Right lung (tissue), 5 donors: ENCODE results near the gene VPS4A. TPM values are rescaled to one million over a fixed set of nuclear protein-coding genes. Genes with fewer than 3 reads are reported as not detected.
"Not testable (repeated sequence)": the region's sequence is repeated elsewhere in the genome, so short reads cannot be mapped to it uniquely, and the experiment has no call there.

ENCODE experiments used
- DNase-seq, 2 donors: peaks; one replicate each; pipeline ENCODE4 v3.0.0-alpha.2; 2013
- polyA plus RNA-seq, 5 donors: library from polyadenylated mRNA; unstranded; fragments of 120-200 nt; gene quantifications; one replicate each; pipeline versions ENCODE4 v1.2.1 to v1.2.3, GENCODE V29; 2013; ENCODE audit warnings: inconsistent platforms in 1 of 5, low replicate concordance in 1 of 5; ENCODE audit not compliant: insufficient read length in 5 of 5, insufficient read depth in 1 of 5

VPS4A gene
- polyA plus RNA-seq, 5 donors: 37.1 to 51.6 (median 44.3) TPM

DNA sequence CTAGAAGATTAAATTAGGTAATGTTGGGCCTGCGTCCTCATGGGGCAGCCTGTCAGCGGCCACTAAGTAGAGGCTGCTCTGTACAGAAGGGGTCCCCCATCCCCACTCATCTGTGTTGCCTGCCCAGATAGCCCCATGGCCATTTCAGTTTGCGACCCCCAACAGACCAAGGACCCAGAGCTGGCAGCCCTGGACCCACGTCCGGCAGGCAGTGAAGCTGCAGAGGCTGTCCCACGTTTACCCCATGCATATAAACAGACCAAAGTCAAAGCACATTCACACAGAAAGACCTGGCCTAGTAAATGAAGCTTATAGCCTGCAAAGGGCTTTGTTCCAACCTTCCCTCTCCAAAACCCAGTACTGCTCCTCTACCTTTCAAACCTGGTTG is 14.6 kb downstream of the VPS4A start:
- DNase-seq: no peak

DNA sequence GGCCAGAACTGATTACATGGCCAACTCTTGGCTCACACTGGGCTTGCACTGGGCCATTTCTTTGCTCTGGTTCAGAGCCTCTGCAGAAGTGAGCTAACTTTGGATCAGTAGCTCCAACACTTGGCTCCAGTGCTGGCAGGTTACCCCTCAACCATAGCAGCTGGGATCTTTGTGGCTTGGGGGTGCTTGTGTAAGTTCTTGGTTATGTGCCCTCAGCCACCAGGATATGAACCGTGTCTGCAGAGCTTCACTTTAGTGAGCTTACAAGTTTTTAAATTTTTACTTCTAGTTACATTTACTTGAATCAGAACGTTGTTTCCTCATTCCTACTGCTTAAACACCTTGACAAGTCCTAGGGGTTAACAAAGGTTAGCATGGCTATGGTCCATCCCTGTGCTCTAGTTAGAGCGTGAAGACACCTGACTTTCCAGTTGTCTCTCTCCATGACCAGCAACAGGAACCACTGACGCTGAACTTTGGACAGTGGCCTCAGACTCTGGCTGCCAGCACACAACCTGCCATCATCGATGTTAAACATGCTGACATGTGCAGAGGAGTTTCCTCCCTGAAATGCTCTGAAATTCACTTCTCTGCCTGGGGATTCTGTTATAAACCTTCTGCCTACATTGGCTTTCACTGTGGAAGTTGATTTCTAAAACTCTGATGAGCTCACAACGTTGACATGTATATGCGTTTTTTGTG is 15.2 kb downstream of the VPS4A start:
- no peak for DNase-seq

DNA sequence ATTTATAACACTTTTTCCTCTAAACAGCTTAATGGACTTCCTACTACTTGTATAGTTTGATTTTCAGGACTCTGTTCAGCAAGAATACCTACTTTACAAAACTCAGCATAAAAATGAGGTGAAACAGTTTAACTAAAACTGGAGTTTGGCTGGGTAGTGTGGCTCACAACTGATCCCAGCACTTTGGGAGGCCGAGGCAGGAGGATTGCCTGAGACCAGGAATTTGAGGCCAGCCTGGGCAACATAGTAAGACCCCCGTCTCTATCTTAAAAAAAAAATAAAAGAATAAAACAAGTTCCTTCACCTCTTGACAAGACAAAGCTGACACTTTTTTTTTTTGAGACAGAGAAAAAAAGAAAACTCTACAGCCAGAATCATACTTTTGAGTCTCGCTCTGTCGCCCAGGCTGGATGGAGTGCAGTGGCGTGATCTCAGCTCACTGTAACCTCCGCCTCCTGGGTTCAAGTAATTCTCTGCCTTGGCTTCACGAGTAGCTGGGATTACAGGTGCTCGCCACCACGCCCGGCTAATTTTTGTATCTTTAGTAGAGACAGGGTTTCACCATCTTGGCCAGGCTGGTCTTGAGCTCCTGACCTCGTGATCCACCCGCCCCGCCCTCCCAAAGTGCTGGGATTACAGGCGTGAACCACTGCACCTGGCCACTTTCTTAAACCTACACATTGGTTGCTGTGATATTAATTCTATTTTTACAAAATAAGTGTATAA is 16.6 kb downstream of the VPS4A start:
- DNase-seq: no peak

DNA sequence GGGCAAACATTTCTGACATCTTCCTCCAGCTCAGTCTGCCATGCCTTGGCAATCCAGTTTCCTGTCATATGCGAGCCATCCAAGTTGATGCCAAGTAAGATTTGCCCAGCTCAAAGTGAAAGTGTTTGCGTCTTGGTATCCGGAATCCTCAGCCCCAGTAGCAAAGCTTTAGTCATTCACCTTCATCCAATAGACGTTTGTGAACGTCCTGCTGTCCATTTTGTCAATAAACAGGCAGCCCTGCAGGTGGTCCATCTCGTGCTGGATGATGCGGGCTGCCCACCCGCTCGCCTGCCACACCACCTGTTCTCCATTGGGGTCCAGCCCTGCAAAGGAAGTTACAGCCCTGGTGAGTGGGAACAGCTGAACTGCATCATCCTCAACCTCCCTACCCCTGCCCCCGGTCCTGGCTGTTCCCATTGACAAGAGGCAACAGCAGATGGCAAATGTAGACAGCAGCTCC is 17.7 kb downstream of the VPS4A start:
- DNase-seq: no peak

DNA sequence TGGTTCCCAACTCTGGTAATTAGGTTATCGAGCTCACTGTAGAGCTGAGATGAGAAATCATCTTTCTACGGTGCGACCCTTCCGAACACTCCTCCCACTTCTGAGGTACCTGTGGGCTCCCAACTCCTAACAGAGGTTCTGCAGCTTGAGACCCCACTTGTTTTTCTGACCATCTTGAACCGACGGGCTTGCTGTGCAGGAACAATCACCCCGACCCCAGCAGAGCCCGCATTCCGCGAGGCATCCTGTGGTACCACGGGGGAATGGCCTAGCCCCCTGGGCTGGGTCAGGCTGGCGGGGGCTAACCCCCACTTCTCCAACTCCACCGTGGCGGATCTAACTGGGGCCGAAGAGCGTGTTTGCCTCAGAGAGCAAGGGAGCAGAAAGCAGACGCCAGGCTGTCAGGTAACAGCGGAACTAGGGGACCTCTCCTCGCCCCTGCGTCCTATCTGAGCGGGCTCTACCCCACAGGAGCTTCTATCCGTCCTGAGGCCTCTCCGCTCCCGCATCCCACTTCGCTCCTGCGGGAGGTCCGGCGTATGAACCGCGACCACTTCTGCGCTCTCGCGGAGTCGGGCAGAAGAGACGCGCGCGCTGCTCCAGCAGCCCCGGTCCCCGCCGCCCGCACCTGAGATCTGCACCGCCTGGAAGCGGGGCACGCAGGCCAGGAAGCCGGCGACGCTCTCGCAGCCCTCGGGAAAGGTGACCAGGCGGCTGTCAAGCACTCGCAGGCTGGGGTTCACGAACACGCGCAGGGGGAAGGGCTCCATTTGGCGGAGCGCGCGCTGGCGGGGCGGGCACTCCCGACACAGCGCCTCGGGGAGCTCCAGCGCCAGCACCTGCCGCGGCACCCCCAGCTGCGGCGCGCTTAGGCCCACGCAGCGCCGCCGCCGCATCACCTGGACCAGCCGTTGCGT is 18.5 kb downstream of the VPS4A start:
- DNase-seq: no peak

DNA sequence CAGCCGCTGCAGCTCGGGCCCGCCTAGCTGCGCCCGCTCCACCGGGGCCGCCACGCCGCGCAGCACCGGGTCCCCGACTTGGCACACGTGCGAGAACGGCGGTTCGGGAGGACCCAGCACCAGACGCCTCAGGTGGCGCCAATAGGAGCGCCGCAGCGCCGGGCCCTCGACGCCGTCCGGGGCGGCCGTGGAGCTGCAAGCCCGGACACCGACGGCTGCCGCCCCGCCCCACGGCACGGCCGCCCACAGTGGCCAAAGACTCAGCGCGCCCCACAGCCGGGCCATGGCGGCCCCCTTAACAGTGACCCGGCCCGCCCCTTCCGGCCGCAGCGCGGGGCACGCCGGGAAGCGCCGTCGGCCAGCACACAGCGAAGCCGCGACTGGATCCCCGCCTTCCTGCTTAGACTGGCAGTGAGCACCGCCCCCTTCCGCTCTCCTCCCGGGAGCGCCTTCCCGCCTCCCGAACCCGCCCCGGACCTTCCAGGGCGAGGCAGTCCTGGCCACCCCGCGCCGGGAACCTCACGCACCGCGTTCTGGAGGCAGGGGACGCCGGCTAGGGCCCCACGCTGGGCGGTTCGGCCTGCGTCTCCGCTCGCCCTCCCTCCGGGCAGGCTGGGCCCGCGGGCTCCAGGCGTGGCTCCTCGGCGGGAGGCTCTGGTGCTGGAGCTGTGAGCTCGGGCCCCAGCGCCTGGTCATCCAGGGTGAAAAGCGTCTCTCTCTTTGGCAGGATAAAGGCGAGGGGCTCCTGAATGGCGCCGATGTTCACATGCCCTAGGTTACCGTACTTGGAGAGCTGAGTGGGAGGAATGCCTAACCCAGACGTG is 19.3 kb downstream of the VPS4A start, which contains the start of gene PDF:
TSS of gene PDF (minus strand) at position 303 of the 824 bp plus-strand sequence. CDS start at position 285, 18 bp downstream.
- peak; percentile 88 to 90 for DNase-seq

DNA sequence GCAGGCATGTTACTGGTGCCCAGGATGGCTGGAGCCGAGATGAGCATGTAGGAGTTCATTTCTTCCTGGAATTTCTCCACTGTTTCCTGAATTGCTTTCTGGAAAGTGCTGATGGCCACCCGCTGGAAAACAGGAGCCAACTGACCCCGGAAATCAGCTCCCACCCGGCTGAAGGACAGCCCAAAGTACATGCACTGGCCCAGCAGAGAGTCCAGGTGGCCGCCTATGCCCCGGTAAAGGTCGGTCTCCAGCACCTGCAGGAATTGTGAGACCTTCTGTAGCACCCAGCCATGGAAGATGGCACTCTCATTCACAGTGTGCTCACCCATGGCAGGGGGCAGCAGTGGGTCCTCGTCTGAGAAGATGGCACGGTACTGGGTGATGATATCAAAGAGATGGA is 23.5 kb downstream of the VPS4A start:
- no peak for DNase-seq

DNA sequence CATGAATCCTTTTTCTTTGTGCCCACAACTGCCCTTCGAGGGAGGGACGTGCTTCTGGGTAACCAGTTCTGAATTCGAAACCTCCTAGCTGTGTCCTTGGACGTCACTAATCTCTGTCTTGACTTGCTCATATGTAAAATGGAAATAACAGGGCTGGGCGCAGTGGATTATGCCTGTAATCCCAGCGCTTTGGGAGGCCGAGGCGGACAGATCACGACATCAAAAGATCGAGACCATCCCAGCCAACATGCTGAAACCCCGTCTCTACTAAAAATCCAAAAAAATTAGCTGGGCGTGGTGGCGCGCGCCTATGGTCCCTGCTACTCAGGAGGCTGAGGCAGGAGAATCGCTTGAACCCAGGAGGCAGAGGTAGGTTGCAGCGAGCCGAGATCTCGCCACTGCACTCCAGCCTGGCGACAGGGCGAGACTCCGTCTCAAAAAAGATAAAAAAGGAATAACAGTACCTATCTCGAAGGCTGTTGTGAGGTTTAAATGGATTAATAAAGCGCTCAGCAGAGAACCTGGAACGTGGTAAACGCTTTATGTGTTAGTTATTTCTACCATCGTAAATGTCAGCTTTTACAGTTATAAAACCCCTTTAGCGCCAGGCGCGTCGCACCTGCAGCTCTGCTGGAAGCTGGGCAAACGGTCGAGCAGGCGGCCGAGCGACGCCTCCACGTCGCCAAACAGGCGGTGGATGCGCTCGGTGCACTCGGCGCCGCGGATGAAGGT is 27.6 kb downstream of the VPS4A start:
- DNase-seq: no peak

DNA sequence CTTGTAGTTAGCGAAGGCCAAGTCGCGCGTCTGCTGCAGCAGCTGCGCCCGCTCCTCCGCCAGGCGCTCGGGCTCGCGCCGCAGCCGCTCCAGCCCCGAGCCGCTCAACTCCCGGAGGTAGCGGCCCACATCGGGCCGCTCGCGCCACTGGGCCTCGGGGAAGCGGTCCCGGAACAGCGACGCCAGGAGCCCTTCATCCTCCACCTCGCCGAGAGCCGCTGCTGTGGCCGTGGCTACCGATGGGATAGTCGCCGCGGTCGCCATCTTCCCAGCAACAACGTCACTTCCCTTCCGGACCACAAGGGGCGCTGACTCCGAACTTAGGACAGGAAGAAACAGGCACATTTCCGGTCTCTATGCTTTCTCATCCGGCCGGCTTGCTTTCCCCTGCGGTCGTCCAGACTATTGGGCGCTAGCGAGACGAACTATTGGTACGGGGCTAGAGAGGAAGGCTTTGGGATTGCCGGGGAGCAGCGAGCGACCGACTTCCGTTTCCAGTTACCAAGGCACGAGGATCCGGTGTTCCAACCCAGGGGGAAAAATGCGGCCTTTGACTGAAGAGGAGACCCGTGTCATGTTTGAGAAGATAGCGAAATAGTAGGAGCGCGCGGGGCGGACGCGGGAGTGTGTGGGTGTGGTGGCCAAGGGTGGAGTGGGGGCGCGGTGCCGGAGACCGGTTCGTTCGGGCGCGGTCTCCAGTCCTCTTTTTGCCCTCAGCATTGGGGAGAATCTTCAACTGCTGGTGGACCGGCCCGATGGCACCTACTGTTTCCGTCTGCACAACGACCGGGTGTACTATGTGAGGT is 28.3 kb downstream of the VPS4A start, which contains the start of the genes COG8 and NIP7:
TSS of gene COG8 (minus strand) at position 276 of the 806 bp plus-strand sequence. CDS start at position 264, 12 bp downstream.
TSS of gene NIP7 (plus strand) at position 484 of the 806 bp plus-strand sequence. CDS start at position 542, 58 bp downstream.
- DNase-seq: peak; percentile 93 to 95

DNA sequence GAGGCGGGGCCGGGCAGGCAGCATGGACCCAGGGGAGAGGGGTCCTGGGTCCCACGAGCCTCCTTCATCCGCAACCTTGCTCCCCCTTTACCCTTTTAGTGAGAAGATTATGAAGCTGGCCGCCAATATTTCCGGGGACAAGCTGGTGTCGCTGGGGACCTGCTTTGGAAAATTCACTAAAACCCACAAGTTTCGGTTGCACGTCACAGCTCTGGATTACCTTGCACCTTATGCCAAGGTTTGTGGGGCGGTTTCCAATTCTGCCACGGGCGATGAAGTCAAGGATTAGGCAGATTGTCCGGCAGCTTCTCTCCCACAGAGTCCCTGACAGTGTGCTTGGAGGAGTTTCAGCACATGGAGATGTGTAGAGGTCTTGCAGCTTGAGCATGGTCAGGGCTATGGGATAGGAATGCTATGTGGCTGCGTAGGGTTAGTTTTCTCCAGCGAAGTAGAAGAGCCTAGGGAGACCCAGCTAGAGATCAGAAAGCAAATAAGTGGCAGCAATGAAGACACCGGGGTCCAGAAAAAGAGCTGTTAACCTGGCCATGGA is 29.0 kb downstream of the VPS4A start:
- DNase-seq: no peak

DNA sequence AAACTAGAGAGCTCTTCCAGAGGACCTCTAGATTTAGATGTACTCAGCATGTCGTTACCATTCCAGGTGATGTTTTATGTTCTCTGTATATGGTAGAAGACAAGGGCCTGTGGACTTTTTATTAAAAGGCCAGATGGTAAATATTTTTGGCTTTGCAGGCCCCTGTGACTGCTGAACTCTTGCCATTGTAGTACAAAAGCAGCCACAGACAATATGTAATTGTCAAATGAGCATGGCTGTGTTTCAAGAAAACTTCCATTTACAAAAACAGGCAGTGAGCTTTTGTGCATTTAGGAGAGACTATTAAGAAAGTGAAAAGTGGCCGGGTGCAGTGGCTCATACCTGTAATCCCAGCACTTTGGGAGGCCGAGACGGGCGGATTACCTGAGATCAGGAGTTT is 33.0 kb downstream of the VPS4A start:
- no peak for DNase-seq

DNA sequence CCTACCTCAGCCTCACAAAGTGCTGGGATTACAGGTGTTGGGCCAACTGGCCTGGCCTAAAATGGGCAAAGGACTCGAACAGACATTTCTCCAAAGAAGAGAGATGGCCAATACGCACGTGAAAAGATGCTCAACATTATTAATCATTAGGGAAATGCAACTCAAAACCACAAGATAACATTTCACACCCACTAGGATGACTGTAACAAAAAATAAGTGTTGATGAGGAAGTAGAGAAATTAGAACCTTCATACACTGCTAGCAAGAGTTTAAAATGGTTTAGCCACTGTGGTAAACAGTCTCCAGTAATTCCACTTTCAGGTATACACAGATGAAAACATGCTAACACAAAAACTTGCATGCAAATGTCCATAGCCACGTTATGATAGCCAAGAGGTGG is 34.8 kb downstream of the VPS4A start:
- no peak for DNase-seq

DNA sequence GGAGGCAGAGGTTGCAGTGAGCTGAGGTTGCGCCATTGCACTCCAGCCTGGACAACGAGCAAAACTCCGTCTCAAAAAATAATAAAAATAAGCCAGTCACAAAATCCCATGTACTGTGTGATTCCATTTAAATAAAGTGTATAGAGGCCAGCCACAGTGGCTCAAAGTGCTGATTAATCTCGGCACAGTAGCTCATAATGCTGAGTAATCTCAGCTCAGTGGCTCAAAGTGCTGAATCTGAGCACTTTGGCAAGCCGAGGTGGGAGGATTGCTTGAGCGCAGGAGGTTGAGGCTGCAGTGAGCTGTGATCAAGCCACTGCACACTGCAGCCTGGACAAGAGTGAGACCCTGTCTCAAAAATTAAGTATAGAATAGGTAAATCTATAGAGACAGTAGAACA is 35.5 kb downstream of the VPS4A start:
- DNase-seq: no peak

DNA sequence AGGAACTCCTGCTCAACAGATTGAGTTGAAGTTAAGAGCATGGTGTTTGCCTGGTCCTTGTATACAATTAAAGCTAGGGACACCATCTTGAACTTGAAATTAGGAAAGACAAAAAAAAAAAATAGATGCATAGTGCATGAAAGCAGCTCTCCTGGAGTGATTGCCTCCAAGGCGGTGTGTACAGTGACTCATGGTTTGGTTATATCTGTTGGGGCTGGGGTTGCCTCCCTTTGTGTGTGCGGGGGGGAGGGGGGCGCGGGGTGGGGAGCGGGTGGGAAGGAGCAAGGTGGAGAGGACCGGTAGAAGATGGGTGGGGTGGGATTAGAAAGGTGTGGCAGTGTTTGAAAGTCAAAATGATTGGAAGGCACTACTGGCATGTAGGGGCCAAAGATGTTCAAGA is 37.1 kb downstream of the VPS4A start:
- no peak for DNase-seq

DNA sequence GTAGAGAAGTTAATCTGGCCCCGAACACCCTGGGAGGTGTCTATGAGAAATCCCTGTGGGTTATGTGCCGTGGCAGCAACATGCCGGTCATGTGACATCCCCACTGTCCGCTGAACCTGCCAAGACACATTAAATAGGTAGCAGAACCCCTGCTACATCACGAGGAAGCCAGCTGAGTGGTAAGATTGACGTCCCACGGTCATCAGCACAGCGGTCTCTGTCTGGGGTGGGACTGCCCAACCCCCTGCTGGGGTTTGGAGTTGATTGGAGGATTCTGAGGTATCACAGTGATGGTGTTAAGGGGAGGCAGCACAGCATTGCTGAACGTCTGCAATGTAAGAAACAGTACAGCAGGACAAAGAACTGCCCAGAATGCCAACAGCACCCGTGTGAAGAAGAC is 38.4 kb downstream of the VPS4A start:
- DNase-seq: no peak

DNA sequence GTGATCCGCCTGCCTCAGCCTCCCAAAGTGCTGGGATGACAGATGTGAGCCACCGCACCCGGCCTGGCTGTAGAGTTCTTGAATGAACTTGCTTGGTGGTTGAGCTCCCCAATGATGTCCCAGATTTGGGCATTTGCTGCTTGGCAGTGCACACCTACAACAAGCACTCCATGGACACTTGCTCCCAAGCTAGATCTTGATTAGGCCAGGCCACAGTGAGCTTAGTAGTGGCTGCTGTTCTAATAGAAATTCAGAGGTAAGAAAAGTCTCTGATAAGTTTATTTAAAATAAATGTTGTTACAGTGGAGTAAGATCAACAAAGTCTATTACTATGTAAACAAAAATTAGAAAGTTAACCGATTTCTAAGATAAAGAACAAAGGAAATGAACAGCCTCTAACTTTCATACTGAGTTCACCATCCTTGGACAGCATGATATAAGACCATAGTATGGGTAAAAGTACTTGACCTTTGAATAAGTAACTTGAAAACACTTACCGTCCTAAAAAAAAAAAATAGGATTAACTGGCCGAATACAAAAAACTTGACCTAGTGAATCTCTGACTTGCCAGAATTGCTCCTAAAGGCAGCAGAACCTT is 39.5 kb downstream of the VPS4A start:
- no peak for DNase-seq

DNA sequence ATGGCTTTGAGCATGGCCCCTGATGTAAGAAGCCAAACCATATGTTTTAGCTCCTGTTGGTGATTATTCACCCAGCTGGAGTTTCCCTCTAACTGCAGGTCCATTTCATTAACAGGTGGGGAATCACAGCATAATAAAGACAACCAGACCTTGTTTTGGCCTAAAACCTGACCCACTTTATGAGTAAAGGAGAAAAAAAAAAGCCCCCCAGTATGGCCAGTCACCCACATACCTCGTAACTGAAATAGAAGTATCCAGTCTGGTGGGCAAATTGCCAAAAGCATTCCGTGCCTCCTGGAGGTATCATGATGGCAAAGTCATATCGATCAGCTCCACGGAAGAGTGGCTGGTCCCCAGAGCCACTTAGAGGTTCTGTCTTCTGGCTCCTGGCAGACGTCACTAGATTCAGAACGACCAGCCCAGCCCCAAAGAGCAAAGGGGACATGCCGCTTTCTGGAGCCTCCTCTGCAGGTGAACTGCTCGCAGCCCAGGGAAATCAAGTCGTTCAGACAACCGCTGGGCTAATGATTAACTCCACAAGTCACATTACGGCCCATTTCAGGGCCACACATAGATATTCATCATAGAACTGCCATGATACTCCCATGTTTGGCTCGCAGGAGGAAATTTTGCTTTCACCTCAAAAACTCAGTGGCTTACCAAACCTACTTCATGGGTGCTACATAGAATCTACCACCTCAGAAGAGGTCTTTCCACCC is 40.3 kb downstream of the VPS4A start, which contains the start of gene TMED6:
TSS of gene TMED6 (minus strand) at position 478 of the 719 bp plus-strand sequence. CDS start at position 445, 33 bp downstream.
- DNase-seq: no peak

DNA sequence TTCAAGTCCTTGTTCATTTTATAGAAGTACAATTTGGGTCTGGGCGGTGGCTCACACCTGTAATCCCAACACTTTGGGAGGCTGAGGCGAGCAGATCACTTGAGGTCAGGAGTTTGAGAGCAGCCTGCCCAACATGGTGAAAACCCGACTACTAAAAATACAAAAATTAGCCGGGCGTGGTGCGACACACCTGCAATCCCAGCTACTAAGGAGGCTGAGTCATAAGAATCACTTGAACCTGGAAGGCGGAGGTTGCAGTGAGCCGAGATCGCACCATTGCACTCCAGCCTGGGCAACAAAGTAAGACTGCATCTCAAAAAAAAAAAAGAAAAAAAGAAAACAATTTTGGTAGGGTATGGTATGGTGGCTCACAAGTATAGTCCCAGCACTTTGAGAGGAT is 48.9 kb downstream of the VPS4A start:
- not testable (repeated sequence) for DNase-seq
